Activated CD4-positive, CD25-positive, alpha-beta regulatory T cell treated with anti-CD3 and anti-CD28 coated beads, Interleukin-2, amount 50 U/mL, for 72 hours (primary cell): ENCODE data around the gene MED4.
"Not testable (repeated sequence)": the region's sequence is repeated elsewhere in the genome, so short reads cannot be mapped to it uniquely, and the experiment has no call there.

Source experiments
- DNase-seq: peaks from one replicate; pipeline ENCODE4 v3.0.0; 2021

The MED4 gene

DNA sequence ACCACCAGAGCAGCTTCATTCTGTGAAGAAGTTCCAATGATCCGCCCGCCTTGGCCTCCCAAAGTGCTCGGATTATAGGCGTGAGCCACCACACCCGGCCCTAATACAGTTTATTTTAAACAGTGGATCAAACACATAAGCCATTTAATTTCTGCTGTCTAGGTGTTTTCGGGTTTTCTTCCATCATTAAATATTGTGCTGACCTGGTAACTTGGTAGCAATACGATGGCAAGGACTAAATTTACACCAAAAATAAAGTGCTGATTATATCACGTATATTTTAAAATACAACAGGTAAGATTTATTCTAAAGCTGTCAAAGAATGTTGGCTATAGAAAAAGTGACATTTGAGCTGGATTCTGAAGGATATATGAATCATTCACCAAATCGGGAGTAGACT, 1.3 kb downstream of the MED4 start:
- DNase-seq = no peak

- no peak for DNase-seq
Observed at GRCh38 chr13:48086272-48086671, 8.6 kb downstream of the MED4 start.

DNA sequence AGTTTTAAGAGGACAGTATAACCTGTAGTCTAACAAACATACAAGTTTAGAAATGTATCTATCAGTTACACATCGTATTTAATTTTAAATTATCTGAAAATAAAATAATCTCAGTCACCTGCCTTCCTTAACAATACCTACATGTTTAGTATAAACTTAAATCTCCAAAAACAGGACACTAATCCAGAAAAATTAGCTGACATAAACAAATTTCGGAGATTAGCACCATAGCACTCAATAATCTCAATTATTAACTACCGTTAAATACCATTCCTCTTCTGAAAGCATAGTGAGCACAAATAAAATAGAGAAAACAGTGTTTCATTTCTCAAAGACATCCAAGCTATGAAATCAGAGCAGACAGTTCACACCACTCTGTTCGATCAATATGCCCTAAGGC, 13.2 kb downstream of the MED4 start:
- DNase-seq = no peak

GRCh38 chr13:48078251-48078656, 16.6 kb downstream of the MED4 start:
- no peak for DNase-seq

DNA sequence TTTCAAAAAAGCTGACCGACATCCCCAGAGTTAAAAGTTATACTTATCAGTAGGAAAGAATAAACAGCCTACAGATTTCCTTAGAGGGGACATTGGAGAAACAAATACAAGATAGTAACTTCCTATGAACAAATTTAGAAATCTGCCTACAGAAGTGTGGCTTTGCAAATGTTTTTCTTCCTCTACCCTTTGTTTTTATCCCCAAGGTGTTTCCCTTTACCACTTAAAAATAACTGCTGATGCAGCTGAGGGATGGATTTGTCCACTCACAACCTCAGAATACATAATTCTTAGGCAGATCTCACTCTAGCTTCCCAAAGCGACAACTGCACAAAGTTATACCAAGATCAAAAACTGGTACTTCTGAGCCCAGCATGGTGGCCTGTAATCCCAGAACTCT, 20.9 kb downstream of the MED4 start:
- DNase-seq = no peak

DNA sequence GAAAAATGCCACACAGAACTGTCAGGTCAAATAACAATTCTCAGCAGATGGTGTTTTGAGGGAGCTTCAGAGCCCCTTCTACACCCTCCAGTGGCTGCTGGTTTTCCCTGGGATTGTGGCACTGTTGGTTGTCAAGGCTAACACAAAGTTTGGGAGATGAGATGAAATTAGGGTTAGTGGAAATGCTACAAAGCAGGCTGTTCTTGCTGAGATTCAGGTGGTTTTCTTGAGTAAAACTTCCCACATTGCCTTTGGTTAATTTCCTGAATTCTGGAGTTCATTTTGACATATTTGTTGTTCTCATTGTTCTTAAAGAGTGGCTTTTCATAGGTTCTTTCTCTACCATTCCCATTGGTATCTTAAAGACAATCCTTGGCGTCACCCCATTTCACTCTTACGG, 22.1 kb downstream of the MED4 start:
- no peak for DNase-seq

GRCh38 chr13:48072304-48072703, 22.6 kb downstream of the MED4 start:
- DNase-seq = no peak

DNA sequence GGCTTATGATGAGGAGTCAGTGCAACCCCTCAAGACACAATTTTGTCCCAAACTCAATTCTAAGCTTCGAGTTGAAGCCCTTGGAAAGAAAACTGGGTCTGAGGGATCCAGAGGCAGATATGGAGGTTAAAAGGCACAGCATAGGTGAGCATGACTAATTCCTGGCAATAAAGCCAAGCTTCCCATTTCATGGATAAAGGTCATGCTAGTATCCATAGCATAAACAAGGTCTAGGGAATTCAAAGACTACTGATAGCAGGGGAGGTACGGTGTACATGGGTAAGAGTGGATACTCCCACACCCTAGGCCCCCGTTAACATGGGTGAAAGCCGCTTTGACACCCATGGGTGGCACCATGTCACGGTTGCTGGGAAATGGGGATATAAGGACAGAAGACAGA, 24.0 kb downstream of the MED4 start:
- no peak for DNase-seq

GRCh38 chr13:48069573-48069972, 25.3 kb downstream of the MED4 start:
- no peak for DNase-seq

DNA sequence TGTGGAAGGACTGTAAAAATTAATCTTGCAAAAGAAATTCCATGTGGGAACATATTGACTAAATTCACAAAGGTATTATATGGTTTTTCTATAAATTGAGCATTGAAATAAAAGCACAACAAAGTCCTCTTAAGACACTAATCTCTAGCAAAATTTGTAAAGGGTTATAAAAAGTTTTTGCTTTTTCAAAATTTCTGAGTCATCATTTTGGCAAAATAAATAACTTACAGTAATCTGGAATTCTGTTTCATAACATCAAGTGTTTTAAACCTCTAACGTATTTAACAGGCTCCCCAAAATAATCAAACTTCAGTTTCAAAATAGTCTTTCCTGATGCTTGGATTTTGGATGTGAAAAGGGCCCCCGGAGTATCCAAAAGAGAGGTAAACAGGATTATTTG, 26.0 kb downstream of the MED4 start:
- no peak for DNase-seq

GRCh38 chr13:48068036-48068435, 26.9 kb downstream of the MED4 start:
- DNase-seq = no peak

DNA sequence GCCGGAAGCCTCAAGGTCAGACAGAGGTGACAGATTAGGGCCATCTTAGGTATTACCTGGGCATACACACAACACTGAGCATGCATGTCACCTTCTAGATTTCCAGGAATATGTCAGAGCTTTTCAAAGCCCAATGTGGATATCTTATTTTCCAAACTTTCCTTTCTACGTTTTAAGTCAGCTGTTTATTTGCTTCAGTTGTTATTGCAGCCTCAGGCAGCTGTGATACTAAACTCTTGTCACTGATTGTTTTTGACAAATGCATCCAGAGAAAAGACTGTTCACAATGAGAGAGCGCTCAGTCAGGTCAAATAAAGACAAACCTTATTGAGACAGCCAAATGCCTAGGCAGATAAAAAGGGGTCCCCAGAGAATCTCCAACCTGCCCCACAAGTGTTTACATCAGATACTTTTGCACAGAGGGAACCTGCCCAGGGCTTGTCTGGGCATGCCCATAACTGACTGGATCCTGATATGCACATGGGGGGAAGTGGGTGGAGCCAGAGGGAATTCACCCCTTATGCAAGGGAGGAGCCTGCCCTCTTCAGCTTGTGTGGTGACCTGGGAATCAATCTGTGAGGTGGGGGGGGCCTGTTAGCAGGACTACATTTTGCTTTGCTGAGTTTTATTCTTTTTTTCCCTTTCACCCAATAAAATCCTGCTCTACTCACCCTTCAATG, 28.5 kb downstream of the MED4 start:
- DNase-seq = peak; percentile 48

DNA sequence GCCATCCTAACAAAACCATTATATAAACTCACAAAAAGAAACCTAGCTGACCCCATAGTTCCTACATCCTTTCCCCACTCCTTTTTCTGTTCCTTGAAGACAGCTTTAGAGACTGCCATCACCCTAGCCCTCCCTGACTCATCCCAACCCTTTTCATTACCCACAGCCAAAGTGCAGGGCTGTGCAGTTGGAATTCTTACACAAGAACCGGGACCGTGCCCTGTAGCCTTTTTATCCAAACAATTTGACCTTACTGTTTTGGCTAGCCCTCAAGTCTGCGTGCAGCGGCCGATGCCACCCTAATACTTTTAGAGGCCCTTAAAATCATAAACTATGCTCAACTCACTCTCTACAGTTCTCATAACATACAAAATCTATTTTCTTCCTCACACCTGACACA, 35.0 kb downstream of the MED4 start:
- not testable (repeated sequence) for DNase-seq

DNA sequence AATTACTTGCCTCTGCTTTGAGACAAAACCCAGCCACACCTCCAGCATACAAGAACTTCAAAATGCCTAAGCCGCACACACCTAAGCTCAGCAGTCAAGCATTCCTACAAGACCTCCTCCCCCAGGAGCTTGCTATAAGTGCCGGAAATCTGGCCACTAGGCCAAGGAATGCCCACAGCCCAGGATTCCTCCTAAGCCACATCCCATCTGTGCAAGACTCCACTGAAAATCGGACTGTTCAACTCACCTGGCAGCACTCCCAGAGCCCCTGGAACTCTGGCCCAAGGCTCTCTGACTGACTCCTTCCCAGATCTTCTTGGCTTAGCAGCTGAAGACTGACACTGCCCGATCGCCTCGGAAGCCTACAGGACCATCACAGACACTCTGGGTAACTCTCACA, 36.4 kb downstream of the MED4 start:
- not testable (repeated sequence) for DNase-seq

- no peak for DNase-seq
Observed at GRCh38 chr13:48055712-48056111, 39.2 kb downstream of the MED4 start.

GRCh38 chr13:48054601-48055000, 40.3 kb downstream of the MED4 start:
- DNase-seq = no peak

GRCh38 chr13:48050550-48050949, 44.4 kb downstream of the MED4 start:
- DNase-seq = no peak

GRCh38 chr13:48043789-48044503, 51.0 kb downstream of the MED4 start:
- no peak for DNase-seq

DNA sequence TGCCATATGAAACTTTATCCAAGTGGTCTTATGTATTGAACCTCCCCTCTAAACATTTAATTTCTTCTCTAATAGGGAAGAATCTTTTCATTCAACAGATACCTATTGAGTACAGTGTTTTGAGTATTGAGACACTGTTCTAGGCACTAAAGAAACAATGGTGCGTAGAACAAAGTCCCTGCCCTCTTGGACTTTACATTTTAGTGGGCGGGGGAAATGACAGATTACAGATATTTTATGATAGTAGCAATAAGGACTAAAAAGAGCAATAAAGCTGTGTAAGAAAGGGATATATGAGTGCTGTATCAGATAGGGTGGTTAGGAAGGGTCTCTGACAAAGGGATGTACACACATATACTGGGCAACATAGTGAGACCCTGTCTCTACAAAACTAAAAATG, 52.0 kb downstream of the MED4 start:
- DNase-seq = no peak

DNA sequence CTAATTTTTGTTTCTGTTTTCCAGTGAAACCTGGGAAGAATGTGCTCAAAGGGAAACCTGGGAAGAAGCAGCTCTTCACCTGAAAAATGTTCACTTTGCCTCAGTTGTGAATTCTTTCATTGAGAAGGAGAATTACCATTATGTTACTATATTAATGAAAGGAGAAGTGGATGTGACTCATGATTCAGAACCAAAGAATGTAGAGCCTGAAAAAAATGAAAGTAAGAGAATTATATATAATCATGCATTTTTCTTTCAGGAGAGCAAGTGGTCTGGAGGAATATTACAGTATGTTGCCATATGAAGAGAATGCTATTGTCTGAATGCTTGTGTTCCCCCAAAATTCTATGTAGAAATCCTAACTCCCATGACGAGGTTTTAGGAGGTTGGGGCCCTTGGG, 54.0 kb downstream of the MED4 start:
- no peak for DNase-seq

DNA sequence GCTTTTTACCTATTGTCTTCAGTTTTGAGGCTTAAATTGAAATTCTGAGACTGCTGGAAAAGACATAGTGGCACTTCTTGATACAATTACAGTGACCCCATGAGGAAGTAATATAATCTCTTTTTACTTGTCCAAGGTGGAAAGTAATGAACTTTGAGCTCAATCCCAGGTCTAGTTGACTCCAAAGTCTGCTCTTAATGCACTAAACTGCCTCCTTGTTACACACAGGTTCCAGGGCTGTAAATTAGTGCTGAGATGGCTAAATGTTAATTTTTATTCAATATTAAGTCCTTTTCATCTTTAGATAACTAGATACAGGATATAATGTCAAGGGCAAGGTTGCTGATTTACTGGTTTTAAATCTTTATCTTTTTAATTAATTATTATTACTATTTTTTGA, 54.9 kb downstream of the MED4 start:
- no peak for DNase-seq

DNA sequence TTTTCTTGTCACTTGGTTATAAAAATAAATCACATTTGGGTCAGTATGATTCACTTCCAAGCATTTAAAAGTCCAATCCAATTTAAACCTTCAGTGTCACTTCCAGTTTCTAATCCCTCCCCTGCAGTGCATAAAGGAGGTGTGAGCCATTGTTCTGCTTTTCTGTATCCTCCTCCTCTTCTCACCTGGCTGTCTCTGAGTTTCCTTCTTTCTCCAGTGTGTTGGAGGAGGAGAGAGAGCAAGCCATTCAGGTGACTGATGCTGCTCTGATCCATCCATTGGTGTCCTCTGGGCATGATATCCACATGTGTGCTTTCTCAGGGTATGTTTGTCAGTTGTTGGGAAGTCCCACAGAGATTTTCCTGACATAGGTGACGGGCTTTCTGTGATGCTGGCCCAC, 56.1 kb downstream of the MED4 start:
- no peak for DNase-seq

DNA sequence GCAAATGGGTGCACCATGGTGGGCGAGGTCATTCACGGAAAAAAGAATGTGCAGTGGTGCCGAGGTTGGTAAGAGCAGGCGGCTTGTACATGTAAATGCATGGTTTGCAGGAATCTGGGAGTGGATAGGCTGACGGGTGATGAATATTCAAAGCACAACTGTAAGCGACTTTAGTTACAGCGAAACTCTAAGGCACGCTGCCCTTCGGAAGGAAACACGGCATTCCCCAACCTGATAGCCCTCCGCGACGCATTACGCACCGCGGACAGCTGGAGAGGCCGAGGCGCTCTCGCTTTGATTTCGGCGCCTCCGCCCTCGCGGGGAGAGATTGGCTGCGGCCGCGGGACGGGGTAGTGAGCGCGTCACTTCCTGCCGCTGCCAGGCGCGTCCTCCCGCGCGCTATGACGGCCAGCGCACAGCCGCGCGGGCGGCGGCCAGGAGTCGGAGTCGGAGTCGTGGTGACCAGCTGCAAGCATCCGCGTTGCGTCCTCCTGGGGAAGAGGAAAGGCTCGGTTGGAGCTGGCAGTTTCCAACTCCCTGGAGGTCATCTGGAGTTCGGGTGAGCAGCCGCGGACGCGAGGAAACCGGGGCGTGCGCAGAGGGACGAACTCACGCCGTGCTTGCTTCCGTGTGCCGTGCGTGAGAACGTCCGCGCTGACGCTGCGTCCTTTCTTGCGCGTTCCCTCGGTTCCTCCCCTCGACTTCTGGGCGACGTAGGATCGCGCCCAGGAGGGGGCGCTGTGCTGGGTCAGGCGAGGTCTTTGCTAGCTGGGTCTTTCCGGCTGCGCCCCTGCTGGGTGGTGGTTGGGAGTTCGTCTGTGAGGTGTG, 57.3 kb downstream of the MED4 start, which contains the start of gene NUDT15:
NUDT15 (plus strand) TSS at position 381 of the 828 bp plus-strand sequence; CDS start at position 402, 21 bp downstream.
- DNase-seq = peak; percentile 96

- DNase-seq = no peak
Observed at GRCh38 chr13:48029859-48030258, 65.0 kb downstream of the MED4 start.
